Measurements from ENCODE around the gene LYST. TPM values are rescaled to one million over a fixed set of nuclear protein-coding genes. Genes with fewer than 3 reads are reported as not detected.

Gene LYST
- total RNA-seq, 4 donors from 2014 or later, result 22.8 to 46.7 (median 32.1) TPM

GRCh38 chr1:235659186-235659771, 207.4 kb downstream of the LYST start:
- in situ Hi-C loops (cut with MboI; ENCODE audit: low pct_ligation_motif_present in 1 of 4, low pct_unique_long_range_greater_than_20kb in 1 of 4, low sequenced_read_pairs in 3 of 4), result no loop called here
- peaks cover 0 to 15% (median 2%) of the 10 kb centered on the region in 4 donors for H3K36me3 ChIP-seq
- DNase-seq, result no peak
- no peak overlapping the region for H3K4me3 ChIP-seq
- 94 to 100% methylated on average over 6 to 14 of the region's 14 CpGs for WGBS, 2 donors (ENCODE audit: low coverage in 1 of 2)
- intact Hi-C loops (cut with DNase I; ENCODE audit: low total_unique reads), result no loop called here
- no peaks in the 10 kb centered on the region for H3K9me3 ChIP-seq
- H3K27me3 ChIP-seq, result peaks cover 2% of the 10 kb centered on the region
- TF ChIP-seq POLR2AphosphoS5 (IDR thresholded peaks at IDR 0.05) (no peak), CTCF (IDR thresholded peaks at IDR 0.05) (no peak), POLR2A (IDR thresholded peaks at IDR 0.05) (no peak)
- H3K27ac ChIP-seq, result no peak overlapping the region
- H3K4me1 ChIP-seq, result no peaks in the 10 kb centered on the region

- Histone ChIP-seq H3K4me1 (no peaks in the 10 kb centered on the region), H3K36me3 (peaks cover 0 to 9% (median 0%) of the 10 kb centered on the region in 4 donors), H3K9me3 (no peaks in the 10 kb centered on the region), H3K27me3 (peaks cover 14% of the 10 kb centered on the region), H3K4me3 (no peak overlapping the region), H3K27ac (no peak overlapping the region)
- intact Hi-C loops (cut with DNase I; ENCODE audit: low total_unique reads), result no loop called here
- 41 to 56% methylated on average over 2 to 5 of the region's 5 CpGs for WGBS, 2 donors (ENCODE audit: low coverage in 1 of 2)
- in situ Hi-C loops (cut with MboI; ENCODE audit: low pct_ligation_motif_present in 1 of 4, low pct_unique_long_range_greater_than_20kb in 1 of 4, low sequenced_read_pairs in 3 of 4), result no loop called here
- TF ChIP-seq POLR2A (IDR thresholded peaks at IDR 0.05) (no peak), CTCF (IDR thresholded peaks at IDR 0.05) (no peak), POLR2AphosphoS5 (IDR thresholded peaks at IDR 0.05) (no peak), EP300 (IDR thresholded peaks at IDR 0.05; ENCODE audit: low read depth) (no peak)
- DNase-seq, result no peak
Measured at GRCh38 chr1:235657747-235658526, 208.8 kb downstream of the LYST start.

- Histone ChIP-seq H3K36me3 (peaks cover 0 to 2% (median 0%) of the 10 kb centered on the region in 4 donors), H3K27ac (no peak overlapping the region), H3K27me3 (peaks cover 21% of the 10 kb centered on the region), H3K9me3 (no peaks in the 10 kb centered on the region), H3K4me3 (no peak overlapping the region), H3K4me1 (no peaks in the 10 kb centered on the region)
- intact Hi-C loops (cut with DNase I; ENCODE audit: low total_unique reads) (no loop called here), in situ Hi-C loops (cut with MboI; ENCODE audit: low pct_ligation_motif_present in 1 of 4, low pct_unique_long_range_greater_than_20kb in 1 of 4, low sequenced_read_pairs in 3 of 4) (no loop called here)
- no peak for DNase-seq
- 50 to 55% methylated on average over 5 of the region's 5 CpGs for WGBS, 2 donors (ENCODE audit: low coverage in 1 of 2)
- TF ChIP-seq EP300 (IDR thresholded peaks at IDR 0.05; ENCODE audit: low read depth) (no peak), POLR2AphosphoS5 (IDR thresholded peaks at IDR 0.05) (no peak), CTCF (IDR thresholded peaks at IDR 0.05) (no peak), POLR2A (IDR thresholded peaks at IDR 0.05) (no peak)
Measured at GRCh38 chr1:235657269-235657668, 209.4 kb downstream of the LYST start.

- Histone ChIP-seq H3K27ac (no peak overlapping the region), H3K9me3 (no peaks in the 10 kb centered on the region), H3K4me3 (no peak overlapping the region), H3K27me3 (peaks cover 70% of the 10 kb centered on the region), H3K4me1 (peaks cover 3 to 33% (median 27%) of the 10 kb centered on the region in 4 donors), H3K36me3 (no peaks in the 10 kb centered on the region)
- TF ChIP-seq EP300 (IDR thresholded peaks at IDR 0.05; ENCODE audit: low read depth) (no peak), POLR2AphosphoS5 (IDR thresholded peaks at IDR 0.05) (no peak), POLR2A (IDR thresholded peaks at IDR 0.05) (no peak), CTCF (IDR thresholded peaks at IDR 0.05) (no peak)
- no peak for DNase-seq
- 90 to 94% methylated on average over 6 to 11 of the region's 11 CpGs for WGBS, 2 donors (ENCODE audit: low coverage in 1 of 2)
- intact Hi-C loops (cut with DNase I; ENCODE audit: low total_unique reads) (no loop called here), in situ Hi-C loops (cut with MboI; ENCODE audit: low pct_ligation_motif_present in 1 of 4, low pct_unique_long_range_greater_than_20kb in 1 of 4, low sequenced_read_pairs in 3 of 4) (no loop called here)
Measured at GRCh38 chr1:235652364-235652763, 214.3 kb downstream of the LYST start.
